Stimulated activated CD4-positive, alpha-beta T cell treated with anti-CD3 and anti-CD28 coated beads, Interleukin-4, amount 100 ng/mL, for 1 hour (primary cell): ENCODE measurements around the gene PVR.
"Not testable (repeated sequence)": the region's sequence is repeated elsewhere in the genome, so short reads cannot be mapped to it uniquely, and the experiment has no call there.

Source experiments
- DNase-seq: peaks from one replicate; pipeline ENCODE4 v3.0.0-alpha.2; 2020

PVR gene

DNA sequence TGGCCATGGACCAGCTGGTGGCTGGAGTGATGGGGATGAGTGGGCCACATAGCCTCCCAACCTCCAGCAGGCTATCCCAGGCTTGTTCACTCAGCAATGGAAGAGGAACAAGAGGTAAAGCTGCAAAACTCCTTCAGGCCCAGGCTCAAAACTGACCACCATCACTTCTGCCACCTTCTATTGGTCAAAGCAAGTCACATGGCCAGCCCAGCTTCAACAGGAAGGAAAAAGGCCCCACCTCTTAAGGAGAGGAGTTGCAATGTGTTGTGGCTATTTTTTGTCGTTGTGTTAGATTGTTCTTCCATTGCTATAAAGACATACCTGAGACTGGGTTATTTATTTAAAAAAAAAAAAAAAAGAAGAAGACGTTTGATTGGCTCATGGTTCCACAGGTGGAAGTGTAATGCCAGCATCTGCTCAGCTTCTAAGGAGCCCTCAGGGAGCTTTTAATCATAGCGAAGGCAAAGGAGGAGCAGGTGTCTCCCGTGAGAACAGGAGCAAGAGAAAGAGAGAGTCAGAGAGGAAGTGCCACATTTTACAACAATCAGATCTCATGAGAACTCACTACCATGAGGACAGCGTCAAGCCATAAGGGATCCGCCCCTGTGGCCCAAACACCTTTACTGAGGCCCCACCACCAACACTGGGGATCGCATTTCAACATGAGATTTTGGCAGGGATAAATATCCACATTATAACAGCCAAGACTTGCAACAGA, 24.9 kb upstream of the PVR start:
- no peak for DNase-seq

DNA sequence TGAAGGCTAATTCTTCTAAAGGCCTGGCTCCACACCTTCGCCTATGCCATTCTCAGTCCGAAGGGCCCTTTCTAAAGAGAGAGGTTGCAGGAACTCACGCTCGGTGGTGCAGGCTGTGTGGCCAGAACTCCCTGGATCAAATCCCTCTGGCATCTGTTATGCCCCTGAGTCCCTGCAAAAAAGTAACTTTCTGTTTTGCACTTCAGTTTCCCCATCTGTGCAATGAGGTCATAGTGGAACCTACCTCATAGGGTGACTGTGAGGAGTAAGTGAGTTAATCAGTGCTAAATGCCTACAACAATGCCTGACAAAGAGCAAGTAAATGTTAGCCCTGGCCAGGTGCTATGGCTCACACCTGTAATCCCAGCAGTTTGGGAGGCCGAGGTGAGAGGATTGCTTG, 23.0 kb upstream of the PVR start:
- DNase-seq, result no peak

DNA sequence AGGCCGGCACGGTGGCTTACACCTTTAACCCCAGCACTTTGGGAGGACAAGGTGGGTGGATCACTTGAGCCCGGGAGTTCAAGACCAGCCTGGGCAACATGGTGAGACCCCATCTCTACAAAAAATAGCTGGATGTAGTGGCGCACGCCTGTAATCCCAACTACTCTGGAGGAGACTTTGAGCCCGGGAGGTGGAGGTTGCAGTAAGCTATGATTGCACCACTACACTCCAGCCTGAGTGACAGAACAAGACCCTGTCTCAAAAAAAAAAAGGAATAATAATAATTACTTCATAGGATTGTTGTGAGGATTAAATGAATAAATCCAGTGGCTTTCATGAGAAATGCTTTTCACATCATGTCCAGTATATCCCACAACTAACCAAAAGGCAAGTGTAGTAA, 22.3 kb upstream of the PVR start:
- no peak for DNase-seq

DNA sequence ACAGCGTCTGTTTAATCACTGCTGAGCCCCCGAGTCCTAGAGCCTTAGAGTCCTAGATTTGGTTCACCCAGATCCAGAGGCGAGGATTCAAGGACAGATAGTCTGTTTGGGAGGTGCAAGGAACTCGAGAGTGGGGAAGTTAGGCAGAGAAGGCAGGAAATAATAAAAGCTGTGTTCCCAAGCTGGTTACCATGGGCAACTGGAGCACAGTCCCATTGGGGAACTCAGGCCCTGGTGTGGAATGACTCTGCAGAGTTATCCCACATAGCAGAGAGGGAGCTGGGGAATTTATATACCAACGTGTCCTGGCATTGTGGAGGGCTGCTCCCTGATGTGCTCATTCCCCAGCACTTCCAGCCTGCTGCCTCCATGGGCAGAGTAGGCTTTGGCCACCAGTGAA, 20.6 kb upstream of the PVR start:
- no peak for DNase-seq

DNA sequence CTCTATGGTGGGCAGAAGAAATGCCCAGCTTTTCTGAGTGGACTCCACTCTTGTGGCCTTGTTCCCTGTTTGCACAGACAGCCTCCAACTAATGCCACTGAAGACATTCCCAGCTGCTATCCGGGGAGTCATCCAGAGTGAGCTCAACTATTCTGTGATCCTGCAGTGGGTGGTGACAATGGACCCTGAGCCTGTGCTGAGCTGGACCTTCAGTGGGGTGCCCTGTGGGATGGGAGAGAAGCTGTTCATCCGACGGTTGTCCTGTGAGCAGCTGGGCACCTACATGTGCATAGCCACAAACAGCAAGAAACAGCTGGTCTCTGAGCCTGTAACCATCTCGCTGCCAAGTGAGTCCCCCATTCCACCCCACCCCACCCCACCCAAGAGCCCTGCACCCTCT, 20.1 kb upstream of the PVR start:
- no peak for DNase-seq

DNA sequence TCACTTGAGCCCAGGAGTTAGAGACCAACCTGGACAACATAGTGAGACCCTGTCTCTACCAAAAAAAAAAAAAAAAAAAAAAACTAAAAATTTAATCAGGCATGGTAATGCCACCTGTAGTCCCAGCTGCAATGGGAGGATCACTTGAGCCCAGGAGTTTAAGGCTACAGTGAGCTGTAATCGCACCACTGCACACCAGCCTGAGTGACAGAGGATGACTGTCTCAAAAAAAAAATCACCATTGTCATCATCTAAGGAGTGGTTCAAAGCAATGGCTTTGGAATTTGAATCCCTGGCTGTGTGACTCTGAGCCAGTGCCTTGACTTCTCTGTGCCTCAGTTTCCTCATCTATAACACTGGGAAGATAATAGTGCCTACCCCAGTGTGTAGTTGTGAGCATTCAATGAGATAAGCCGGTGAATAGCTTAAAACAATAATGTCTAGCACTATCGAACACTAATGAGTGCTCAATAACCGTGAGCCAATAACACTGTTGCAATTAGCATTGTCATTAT, 18.8 kb upstream of the PVR start:
- no peak for DNase-seq

DNA sequence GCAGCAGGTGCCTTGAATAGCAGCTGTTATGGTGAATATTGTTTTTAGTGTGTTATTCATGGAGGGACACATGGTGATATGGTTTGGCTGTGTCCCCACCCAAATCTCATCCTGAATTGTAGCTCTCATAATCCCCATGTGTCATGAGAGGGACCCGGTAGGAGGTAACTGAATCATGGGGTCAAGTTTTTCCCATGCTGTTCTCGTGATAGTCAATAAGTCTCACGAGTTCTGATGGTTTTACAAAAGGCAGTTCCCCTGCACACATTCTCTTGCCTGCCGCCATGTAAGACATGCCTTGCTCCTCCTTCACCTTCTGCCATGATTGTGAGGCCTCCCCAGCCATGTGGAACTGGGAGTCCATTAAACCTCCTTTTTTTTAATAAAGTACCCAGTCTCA, 18.1 kb upstream of the PVR start:
- DNase-seq, result not testable (repeated sequence)

DNA sequence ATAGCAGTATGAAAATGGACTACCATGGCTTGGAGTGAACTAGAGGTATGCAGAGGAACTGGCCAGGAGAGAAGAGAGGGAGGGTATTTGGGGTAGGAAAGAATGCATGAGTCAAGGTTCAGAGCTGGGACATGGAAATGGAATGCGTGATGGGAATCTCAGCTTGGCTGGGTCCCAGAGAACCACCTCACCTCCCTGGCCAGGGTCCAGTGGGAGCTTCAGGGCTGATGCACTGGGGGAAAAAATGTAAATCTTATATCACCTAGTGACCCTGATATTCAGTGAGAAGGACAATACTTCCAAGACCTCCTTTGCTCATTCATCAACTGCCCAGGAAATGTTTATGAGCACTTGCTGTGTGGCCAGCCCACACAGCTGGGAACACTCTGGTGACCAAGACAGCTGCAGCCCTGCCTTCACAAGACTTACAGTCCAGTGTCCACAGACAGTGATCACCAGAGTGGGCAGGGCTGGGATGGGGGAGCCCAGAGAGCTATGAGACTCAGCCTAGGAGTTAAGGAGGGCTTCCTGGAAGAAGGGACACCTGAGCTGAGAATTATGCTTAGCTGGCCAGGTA, 17.6 kb upstream of the PVR start:
- DNase-seq, result no peak

DNA sequence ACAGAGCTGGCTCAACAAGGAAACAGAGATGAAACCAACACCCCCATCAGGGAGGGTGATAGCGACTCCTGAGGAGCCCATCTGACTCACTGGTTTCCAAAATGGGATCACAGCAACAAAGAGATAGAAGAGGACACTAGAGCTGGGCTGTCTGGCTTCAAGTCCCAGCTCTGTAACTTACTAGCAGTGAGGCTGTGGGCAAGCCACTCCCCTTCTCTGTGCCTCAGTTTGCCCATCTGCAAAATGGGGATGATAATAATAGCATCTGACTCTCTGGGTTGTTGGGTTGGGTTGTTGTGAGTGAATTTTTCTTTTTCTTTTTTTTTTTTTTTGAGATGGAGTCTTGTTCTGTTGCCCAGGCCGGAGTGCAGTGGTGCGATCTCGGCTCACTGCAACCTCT, 16.1 kb upstream of the PVR start:
- DNase-seq, result no peak

DNA sequence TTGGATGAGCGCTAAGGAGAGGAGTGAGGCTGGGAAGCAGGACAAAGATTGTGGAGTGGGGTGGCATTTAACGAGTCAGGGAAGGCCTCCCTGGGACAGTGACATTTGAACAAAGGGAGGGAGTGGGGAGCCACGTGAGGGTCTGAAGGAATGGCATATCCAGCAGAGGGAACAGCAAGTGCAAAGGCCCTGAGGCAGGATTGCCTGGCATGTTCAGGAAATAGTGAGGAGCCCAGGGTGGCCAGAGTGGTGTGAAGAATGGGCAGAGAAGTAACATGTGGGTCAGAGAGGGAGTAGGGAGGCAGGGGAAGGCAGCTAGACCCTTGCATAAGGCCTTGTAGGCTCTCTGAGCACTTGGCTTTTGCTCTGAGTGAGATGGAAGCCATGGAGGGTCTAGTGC, 14.9 kb upstream of the PVR start:
- DNase-seq, result no peak

DNA sequence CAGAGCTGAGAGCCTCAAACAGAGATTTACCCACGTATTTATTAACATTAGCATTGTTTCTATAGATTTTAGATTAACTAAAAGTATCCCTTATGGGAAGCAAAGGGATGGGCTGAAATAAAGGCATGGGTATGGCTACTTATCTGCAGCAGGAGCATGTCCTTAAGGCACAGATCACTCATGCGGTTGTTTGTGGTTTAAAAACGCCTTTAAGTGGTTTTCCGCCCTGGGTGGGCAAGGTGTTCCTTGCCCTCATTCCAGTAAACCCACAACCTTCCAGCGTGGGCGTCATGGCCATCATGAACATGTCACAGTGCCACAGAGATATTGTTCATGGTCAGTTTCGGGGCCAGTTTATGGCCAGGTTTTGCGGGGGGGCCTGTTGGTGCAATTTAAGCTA, 12.1 kb upstream of the PVR start:
- not testable (repeated sequence) for DNase-seq

DNA sequence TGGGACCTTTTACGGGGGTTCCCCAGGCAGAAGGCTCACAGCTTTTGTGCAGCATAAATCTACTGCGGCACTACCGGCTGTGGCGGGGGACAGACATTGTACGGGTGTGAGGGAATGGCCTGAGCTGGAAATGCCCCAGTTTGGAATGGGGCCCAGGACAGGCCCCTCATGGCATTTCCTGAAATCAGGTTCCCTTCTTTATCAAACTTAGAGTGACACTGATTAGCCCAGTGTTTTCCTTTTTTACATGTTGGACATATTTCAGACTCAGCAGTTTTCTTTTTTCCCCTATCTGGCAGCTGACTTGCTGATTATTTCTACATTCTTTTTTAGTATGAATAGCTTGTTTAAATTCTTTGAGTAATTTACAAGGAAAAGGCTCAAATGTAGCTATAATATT, 9.7 kb upstream of the PVR start:
- not testable (repeated sequence) for DNase-seq

DNA sequence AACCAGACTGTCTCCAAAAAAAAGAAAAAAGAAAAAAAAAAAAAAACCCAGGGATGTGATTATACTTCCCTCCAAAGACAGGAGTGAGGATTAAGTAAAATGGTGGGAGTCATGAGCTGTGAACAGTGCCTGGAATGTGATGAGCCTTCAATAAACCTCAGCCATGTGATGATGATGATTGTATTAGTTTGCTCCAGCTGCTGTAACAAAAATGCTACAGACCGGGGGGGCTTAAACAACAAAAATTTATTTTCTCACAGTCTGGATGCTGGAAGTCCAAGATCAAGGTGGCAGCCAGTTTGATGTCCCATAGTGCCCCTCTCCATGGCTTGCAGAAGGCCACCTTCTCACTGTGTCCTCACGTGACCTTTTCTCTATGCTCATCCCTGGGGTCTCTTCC, 8.9 kb upstream of the PVR start:
- DNase-seq, result no peak

DNA sequence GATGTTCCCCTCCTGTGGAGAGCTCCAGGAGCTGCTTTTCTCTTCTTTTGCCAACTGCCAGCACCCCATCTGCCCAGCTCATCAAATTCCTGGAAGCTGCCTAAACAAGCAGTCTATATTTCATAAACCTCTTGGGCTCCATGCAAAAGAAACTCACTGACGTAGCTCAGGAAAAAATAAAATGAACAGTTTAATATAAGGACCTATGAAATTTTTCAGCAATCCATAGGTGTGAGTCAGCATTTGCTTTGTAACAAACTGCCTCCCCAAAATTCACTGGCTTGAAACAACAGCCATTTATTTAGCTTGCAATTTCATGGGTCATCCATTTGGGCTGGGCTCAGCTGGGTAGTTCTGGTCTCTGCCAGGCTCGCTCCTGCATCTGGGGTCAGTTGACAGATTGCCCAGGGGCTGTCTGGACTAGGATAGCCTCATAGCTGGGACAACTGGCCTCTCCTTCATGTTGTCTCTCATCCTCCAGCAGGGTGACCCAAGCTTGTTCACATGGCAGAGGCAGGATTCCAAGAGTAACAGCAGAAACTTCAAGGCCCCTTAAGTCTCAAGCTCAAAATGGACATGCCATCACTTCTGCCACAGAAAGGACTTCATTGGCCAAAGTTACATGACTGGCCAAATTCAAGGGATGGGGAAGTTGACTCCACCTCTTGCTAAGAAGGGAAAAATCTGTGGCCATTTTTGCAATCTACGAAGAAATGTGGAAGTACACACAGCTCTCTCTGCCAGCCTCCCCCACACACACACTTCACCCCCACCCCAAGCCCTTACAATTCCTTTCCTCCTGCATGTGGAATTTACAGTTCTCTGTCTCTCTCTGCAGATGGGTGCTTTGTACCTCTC, 7.9 kb upstream of the PVR start:
- DNase-seq, result no peak

DNA sequence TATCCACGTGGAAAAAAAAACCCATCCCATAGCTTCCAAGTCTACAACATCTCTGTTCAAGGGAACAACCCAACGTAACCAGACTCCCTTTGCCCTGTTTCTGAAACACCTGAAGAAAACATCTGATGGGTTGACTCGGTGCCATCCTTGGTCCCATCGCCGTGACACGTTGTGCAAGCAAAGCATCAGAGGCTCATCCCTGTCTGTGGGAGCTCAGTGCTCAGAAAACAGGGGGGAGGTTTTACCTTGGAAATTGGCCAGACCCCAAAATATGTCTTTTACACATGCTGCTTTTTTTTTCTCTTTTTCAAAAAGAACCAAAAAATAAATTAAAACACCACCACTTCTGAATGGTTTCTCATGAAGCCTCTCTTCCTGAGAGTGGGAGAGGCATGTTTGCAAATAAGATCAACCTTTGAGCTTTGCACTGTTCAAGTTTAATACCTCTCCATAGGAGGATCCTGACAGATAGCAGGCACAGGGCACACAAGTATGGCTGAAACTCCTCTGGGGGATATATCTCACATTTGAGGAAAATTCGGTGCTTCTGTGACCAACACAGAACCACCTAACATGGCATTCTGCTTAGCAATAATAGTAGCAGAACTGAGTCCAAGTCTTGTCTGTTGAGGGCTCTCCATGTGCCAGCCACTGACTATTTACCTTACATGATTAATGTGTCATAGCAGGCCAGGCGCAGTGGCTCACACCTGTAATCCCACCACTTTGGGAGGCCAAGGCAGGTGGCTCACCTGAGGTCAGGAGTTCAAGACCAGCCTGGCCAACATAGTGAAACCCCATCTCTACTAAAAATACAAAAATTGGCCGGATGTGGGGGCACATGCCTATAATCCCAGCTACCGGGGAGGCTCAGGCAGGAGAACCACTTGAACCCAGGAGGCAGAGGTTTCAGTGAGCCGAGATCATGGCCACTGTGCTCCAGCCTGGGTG, 7.0 kb upstream of the PVR start:
- DNase-seq, result no peak

DNA sequence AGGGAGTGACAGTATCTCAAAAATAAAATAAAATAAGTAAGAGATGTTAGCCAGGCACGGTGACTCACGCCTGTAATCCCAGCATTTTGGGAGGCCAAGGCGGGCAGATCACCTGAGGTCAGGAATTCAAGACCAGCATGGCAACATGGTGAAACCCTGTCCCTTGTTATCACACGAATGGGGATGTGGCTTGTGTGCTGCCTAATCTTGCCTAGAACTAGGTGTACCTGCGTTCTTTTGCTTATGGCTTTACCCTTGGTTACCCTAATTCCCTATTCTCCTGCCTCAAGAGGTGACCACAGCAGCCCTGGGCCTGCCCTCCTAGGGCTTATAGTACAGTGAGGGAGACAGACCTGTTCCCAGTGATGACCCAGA, 6.3 kb upstream of the PVR start:
- DNase-seq, result no peak

DNA sequence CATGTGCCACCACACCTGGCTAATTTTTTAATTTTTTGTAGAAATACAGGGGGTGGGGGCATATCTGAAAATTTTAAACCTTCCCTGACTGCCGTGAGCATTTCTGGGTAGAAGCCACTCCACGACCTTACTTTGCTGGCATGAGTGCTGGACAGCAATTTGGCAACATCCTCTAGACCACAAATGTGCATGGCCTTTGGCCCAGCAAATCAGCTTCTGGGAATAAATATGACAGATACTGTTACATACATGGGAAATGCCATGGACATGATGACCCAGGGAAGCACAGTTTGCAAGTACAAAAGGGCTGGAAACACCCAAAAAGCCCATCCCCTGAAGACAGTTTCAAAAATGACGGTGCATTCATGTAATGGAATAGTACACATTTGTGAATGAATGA, 3.2 kb upstream of the PVR start:
- no peak for DNase-seq

DNA sequence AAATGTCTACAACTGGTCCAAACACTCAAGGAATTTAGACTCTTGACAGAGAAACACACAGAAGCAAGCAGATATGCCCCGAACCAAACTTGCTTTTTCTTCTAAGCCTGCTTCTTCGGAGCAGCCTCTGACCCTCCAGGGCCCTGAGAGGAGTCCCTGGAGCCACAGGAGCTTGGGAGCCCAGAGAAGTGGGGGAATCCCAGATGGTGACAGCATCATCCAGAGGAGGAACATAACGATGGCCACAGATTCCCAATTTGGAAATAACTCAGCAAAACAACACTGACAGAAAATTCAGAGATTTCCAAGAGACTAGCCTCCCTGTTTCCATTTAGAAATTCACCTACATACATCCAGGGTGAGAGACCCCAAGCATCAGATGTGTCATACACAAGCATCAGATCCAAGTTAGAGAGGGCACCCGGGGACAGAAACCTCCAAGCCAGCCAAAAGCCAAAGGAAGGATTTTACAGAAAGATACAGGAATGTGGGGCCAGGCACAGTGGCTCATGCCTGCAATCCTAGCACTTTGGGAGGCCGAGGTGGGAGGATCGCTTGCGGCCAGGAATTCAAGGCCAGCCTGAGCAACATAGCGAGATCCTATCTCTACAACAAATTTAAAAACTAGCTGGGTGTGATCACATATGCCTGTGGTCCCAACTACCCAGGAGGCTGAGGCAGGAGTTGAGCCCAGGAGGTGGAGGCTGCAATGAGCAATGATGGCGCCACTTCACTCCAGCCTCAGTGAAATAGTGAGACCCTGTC, 2.0 kb upstream of the PVR start:
- no peak for DNase-seq

DNA sequence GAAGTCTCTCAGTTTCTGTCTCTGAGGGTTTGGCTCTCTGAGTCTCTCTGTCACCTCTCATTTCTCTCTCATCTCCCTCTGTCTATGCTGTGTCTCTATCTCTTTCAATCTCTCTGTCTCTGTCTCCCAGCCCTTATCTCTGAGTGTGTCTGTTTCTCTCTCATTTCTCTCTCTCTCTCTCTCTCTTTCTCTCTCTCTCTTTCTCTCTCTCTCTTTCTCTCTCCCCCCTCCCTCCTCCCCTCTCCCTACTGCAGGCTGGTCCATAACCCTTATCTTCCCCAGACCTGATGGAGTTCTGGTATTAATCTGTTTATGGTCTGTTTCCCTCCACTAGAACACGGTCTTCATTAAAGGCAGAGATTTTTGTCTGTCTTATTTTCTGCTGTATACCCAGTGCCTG, 1.3 kb upstream of the PVR start:
- no peak for DNase-seq

DNA sequence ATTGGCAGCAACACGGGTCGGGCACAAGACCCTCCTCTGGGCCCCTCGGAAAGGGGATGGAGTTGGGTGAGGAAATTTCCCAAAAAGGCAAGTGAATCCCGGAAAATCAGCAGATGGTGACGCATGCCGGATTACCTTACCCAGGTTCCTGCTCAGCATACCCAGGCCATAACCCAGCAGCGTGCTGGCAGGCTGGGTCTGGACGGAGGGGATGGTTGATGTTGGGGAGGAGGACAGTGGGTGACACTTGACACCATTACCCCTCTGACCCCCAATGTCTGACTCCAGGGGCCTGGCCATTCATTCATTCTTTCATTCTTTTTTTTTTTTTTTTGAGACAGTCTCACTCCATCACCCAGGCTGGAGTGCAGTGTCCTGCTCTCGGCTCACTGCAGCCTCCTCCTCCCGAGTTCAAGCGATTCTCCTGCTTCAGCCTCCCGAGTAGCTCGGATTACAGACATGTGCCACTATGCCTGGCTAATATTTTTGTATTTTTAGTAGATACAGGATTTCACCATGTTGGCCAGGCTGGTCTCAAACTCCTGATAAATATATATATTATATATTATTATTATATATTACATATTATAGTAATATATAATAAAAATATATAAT, 799 bp downstream of the PVR start:
- DNase-seq, result no peak

DNA sequence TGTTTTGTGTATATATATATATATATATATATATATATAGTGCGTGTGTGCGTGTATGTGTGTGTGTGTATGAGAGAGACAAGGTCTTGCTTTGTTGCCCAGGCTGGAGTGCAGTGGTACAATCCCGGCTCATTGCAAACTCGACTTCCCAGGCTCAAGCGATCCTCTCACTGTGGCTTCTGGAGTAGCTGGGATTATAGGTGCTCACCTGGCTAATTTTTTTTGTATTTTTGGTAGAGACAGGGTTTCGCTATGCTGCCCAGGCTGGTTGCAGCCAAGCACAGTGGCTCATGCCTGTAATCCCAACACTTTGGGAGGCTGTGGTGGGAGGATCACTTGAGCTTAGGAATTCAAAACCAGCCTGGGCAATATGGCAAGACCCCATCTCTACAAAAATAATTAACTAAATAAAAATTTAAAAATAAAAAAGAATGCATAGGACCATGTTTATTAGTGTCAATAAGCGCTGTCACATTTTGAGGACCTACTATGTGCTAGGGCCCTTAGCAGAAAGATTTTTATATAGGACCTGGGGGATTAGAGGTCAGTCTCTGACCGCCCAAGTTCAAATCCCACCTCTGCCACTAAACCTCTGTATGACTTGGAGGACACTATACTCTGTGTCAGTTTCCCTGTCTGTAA, 1.8 kb downstream of the PVR start:
- DNase-seq, result no peak
